ENCODE results near the gene SEMA6D.
"Not testable (repeated sequence)": the region's sequence is repeated elsewhere in the genome, so short reads cannot be mapped to it uniquely, and the experiment has no call there.

SEMA6D gene

GRCh38 chr15:47728886-47729285 is 11.6 kb downstream of the SEMA6D start:
- DNase-seq (ENCODE audit: low read depth), result no peak
- H3K4me3 ChIP-seq (ENCODE audit: low read depth, low read length), result no peak overlapping the region
- no peak for TF ChIP-seq CTCF (IDR thresholded peaks at IDR 0.05; ENCODE audit: control insufficient read depth, extremely low read depth, insufficient read depth)

- DNase-seq (ENCODE audit: low read depth), result no peak
- no peak overlapping the region for H3K4me3 ChIP-seq (ENCODE audit: low read depth, low read length)
- no peak for TF ChIP-seq CTCF (IDR thresholded peaks at IDR 0.05; ENCODE audit: control insufficient read depth, extremely low read depth, insufficient read depth)
These were observed 13.9 kb downstream of the SEMA6D start for GRCh38 chr15:47731230-47731629.

GRCh38 chr15:47732248-47732647 is 14.9 kb downstream of the SEMA6D start:
- no peak for DNase-seq (ENCODE audit: low read depth)
- no peak overlapping the region for H3K4me3 ChIP-seq (ENCODE audit: low read depth, low read length)
- TF ChIP-seq CTCF (IDR thresholded peaks at IDR 0.05; ENCODE audit: control insufficient read depth, extremely low read depth, insufficient read depth), result no peak

GRCh38 chr15:47733085-47733484 is 15.8 kb downstream of the SEMA6D start:
- DNase-seq (ENCODE audit: low read depth), result no peak
- H3K4me3 ChIP-seq (ENCODE audit: low read depth, low read length), result no peak overlapping the region
- no peak for TF ChIP-seq CTCF (IDR thresholded peaks at IDR 0.05; ENCODE audit: control insufficient read depth, extremely low read depth, insufficient read depth)

GRCh38 chr15:47736143-47736786 is 19.0 kb downstream of the SEMA6D start:
- no peak for DNase-seq (ENCODE audit: low read depth)
- TF ChIP-seq CTCF (IDR thresholded peaks at IDR 0.05; ENCODE audit: control insufficient read depth, extremely low read depth, insufficient read depth), result no peak
- H3K4me3 ChIP-seq (ENCODE audit: low read depth, low read length), result no peak overlapping the region

GRCh38 chr15:47737477-47737876 is 20.2 kb downstream of the SEMA6D start:
- no peak for TF ChIP-seq CTCF (IDR thresholded peaks at IDR 0.05; ENCODE audit: control insufficient read depth, extremely low read depth, insufficient read depth)
- no peak overlapping the region for H3K4me3 ChIP-seq (ENCODE audit: low read depth, low read length)
- no peak for DNase-seq (ENCODE audit: low read depth)

- H3K4me3 ChIP-seq (ENCODE audit: low read depth, low read length); DNase-seq (ENCODE audit: low read depth): not testable (repeated sequence)
These were observed 21.0 kb downstream of the SEMA6D start for GRCh38 chr15:47738144-47738825.

All from LNCaP clone FGC (cell line).